HepG2 (cell line): ENCODE measurements around the gene HNRNPA1. TPM values are rescaled to one million over a fixed set of nuclear protein-coding genes. Genes with fewer than 3 reads are reported as not detected.

Experiments
- AKNA ChIP-seq: sonication (generic); formaldehyde crosslinking; IDR thresholded peaks from 2 replicates; pipeline ENCODE4 v1.4.0; 2020; ENCODE audit warnings: missing genetic modification reagents, borderline replicate concordance
- DRAP1 ChIP-seq: IDR thresholded peaks from 2 replicates; pipeline ENCODE4 v1.6.1; 2016; ENCODE audit warnings: missing genetic modification reagents, missing compliant biosample characterization
- ELF1 ChIP-seq: sonication (generic); formaldehyde crosslinking; IDR thresholded peaks from 2 replicates; pipeline ENCODE4 v1.4.0; 2020; ENCODE audit warnings: missing genetic modification reagents
- HMGXB3 ChIP-seq: sonication (generic); formaldehyde crosslinking; IDR thresholded peaks from 2 replicates; pipeline ENCODE4 v1.4.0; 2020; ENCODE audit warnings: missing genetic modification reagents, borderline replicate concordance
- MYC ChIP-seq: sonication (generic); formaldehyde crosslinking; IDR thresholded peaks from 2 replicates; pipeline ENCODE4 v1.9.0; 2021; ENCODE audit warnings: missing genetic modification reagents, borderline replicate concordance
- PLRG1 ChIP-seq: fragments of 450-650 bp; conservative IDR thresholded peaks from 2 replicates; pipeline ENCODE4 v1.6.1; 2016
- PLSCR1 ChIP-seq: sonication (generic); formaldehyde crosslinking; IDR thresholded peaks from 2 replicates; pipeline ENCODE4 v1.5.0; 2020; ENCODE audit warnings: missing genetic modification reagents, mild to moderate bottlenecking, borderline replicate concordance
- POLR2AphosphoS2 ChIP-seq: IDR thresholded peaks from 2 replicates; pipeline ENCODE4 v1.6.1; 2011; ENCODE audit warnings: low read depth, low read length, improper control_type of control experiment
- THAP8 ChIP-seq: sonication (generic); formaldehyde crosslinking; IDR thresholded peaks from 2 replicates; pipeline ENCODE4 v1.5.1; 2020; ENCODE audit warnings: missing genetic modification reagents, mild to moderate bottlenecking, borderline replicate concordance
- ZBTB42 ChIP-seq: sonication (generic); formaldehyde crosslinking; IDR thresholded peaks from 2 replicates; pipeline ENCODE4 v1.5.0; 2020; ENCODE audit warnings: mild to moderate bottlenecking, missing genetic modification reagents
- ZGPAT ChIP-seq: IDR thresholded peaks from 2 replicates; pipeline ENCODE4 v1.6.1; 2016; ENCODE audit warnings: mild to moderate bottlenecking
- ZNF274 ChIP-seq: sonication (generic); formaldehyde crosslinking; IDR thresholded peaks from 2 replicates; pipeline ENCODE4 v1.5.1; 2020; ENCODE audit warnings: mild to moderate bottlenecking, missing genetic modification reagents
- ZNF530 ChIP-seq: sonication (generic); formaldehyde crosslinking; IDR thresholded peaks from 2 replicates; pipeline ENCODE4 v1.5.0; 2020; ENCODE audit warnings: low read depth, mild to moderate bottlenecking, missing genetic modification reagents
- ZNF703 ChIP-seq: sonication (generic); formaldehyde crosslinking; IDR thresholded peaks from 2 replicates; pipeline ENCODE4 v1.5.1; 2020; ENCODE audit warnings: missing genetic modification reagents, mild to moderate bottlenecking, moderate library complexity, borderline replicate concordance
- ZNF839 ChIP-seq: sonication (generic); formaldehyde crosslinking; IDR thresholded peaks from 2 replicates; pipeline ENCODE4 v1.4.0; 2020; ENCODE audit warnings: missing genetic modification reagents, mild to moderate bottlenecking, borderline replicate concordance
- ZNF879 ChIP-seq: sonication (generic); formaldehyde crosslinking; IDR thresholded peaks from 2 replicates; pipeline ENCODE4 v1.8.1; 2023; ENCODE audit warnings: missing genetic modification reagents
- polyA plus RNA-seq, 8 experiments: library from polyadenylated mRNA; depleted of rRNA in 3 of 8; stranded (reverse) in 7 of 8; unstranded in 1 of 8; fragments of >200 nt; fragmentation: Illumina TruSeq in 4 of 8; extraction: Trizol in 4 of 8; gene quantifications; 2 replicates each; pipeline versions ENCODE4 v1.2.1 to v1.2.3, GENCODE V29; 2011 to 2016; ENCODE audit warnings: low read depth in 4 of 8, missing spikeins in 1 of 8, mixed read lengths in 1 of 8; ENCODE audit not compliant: insufficient read depth in 1 of 8
- total RNA-seq, 5 experiments: library from RNA; depleted of rRNA; stranded (reverse); fragments of >200 nt; fragmentation: Illumina TruSeq; extraction: Trizol; gene quantifications; 2 replicates each; pipeline ENCODE4 v1.2.3, GENCODE V29; 2016; ENCODE audit warnings: low read depth in 1 of 5

Gene HNRNPA1
- total and polyA plus RNA-seq, 2 of the 13 experiments (the other 11 are each of a cell fraction or from before 2014, with no cell fraction given): 535 to 1,820 TPM

- peak; percentile 38; the same call in 1 of the 2 replicates for TF ChIP-seq MYC
- no peak for TF ChIP-seq ELF1
- TF ChIP-seq POLR2AphosphoS2: no peak
- peak; percentile 26; the same call in 1 of the 2 replicates for TF ChIP-seq HMGXB3 (CRISPR knock-in tag)
- TF ChIP-seq THAP8 (CRISPR knock-in tag): no peak
- no peak for TF ChIP-seq ZNF703 (CRISPR knock-in tag)
- TF ChIP-seq ZBTB42 (CRISPR knock-in tag): no peak
- no peak for TF ChIP-seq ZNF839 (CRISPR knock-in tag)
- TF ChIP-seq ZGPAT (CRISPR knock-in tag): peak; percentile 41; the same call in 1 of the 2 replicates
- TF ChIP-seq PLSCR1: no peak
- TF ChIP-seq DRAP1 (CRISPR knock-in tag): 0 out of 2 replicates have a peak, but pooled peaks have one; percentile 23
- no peak for TF ChIP-seq PLRG1
- no peak for TF ChIP-seq ZNF530 (CRISPR knock-in tag)
- no peak for TF ChIP-seq ZNF879 (CRISPR knock-in tag)
- no peak for TF ChIP-seq ZNF274
- TF ChIP-seq AKNA (CRISPR knock-in tag): no peak
Observed at GRCh38 chr12:54304187-54304810, 23.8 kb downstream of the HNRNPA1 start (continued).
